ENCODE data around the gene RNF182. TPM values are rescaled to one million over a fixed set of nuclear protein-coding genes. Genes with fewer than 3 reads are reported as not detected.

Gene RNF182
- total and polyA plus RNA-seq, 10 of the 15 experiments (the other 5 are each of a cell fraction or from before 2014, with no cell fraction given): not detected

- Histone ChIP-seq H3K4me1 (ENCODE audit: control insufficient read depth, insufficient read depth, low read length) (no peaks in the 10 kb centered on the region), H3K36me3 (ENCODE audit: control insufficient read depth in 2 of 2, insufficient read depth in 2 of 2, low read length in 1 of 2) (no peaks in the 10 kb centered on the region), H3K27ac (ENCODE audit: control insufficient read depth, insufficient read depth) (no peak overlapping the region), H3K4me2 (ENCODE audit: control insufficient read depth, insufficient read depth) (no peak overlapping the region), H3K4me3 (no peak overlapping the region), H3K9ac (ENCODE audit: control insufficient read depth, insufficient read depth, low read length) (no peak overlapping the region), H4K20me1 (ENCODE audit: control insufficient read depth, insufficient read depth) (no peaks in the 10 kb centered on the region), H2AFZ (ENCODE audit: control insufficient read depth, low read depth, low read length) (no peak overlapping the region), H3K27me3 (replicated peaks in 1 of 2; ENCODE audit: control insufficient read depth in 2 of 2, insufficient read depth in 2 of 2, low read length in 1 of 2) (no peaks in the 10 kb centered on the region), H3K9me3 (replicated peaks; ENCODE audit: control insufficient read depth, insufficient read depth, low read length) (no peaks in the 10 kb centered on the region; the same call in 2 of the 3 replicates), H3K79me2 (ENCODE audit: control insufficient read depth, insufficient read depth, low read length) (no peaks in the 10 kb centered on the region)
- DNase-seq (ENCODE audit: low read depth, low spot score) (no peak), ATAC-seq (no peak), FAIRE-seq (no peak)
- ChIA-PET RAD21 (ENCODE audit: unreplicated experiment) (no interaction called here), SMC1A (ENCODE audit: uncharacterized antibody, unreplicated experiment) (interaction anchor here (0.6 to 1.4 kb wide), 3 partner anchors 10 to 886 kb away, joined by 3 to 4 read pairs (median 3); no protein-coding TSS in a partner anchor), POLR2A (no interaction called here), CTCF (interaction anchor here (0.8 to 1.3 kb wide), 2 partner anchors 9 to 90 kb away, joined by 5 read pairs; no protein-coding TSS in a partner anchor)
- intact Hi-C loops (cut with micrococcal nuclease; ENCODE audit: unreplicated experiment): no loop called here
- WGBS (ENCODE audit: insufficient coverage, insufficient replicate concordance, low lambda C conversion rate, missing lambda C conversion rate): 36% methylated on average over 3 of the region's 3 CpGs
- BruUV-seq (replicated peaks): no TSS peak
- in situ Hi-C loops (cut with MboI): no loop called here
- no peak for TF ChIP-seq CHD2 (IDR thresholded peaks at IDR 0.05; ENCODE audit: borderline replicate concordance, low read depth, low read length)
- no peak for TF ChIP-seq HSF1 (IDR thresholded peaks at IDR 0.05; ENCODE audit: low read depth, low read length)
- no peak for TF ChIP-seq NFYA (IDR thresholded peaks at IDR 0.05; ENCODE audit: borderline replicate concordance, low read depth, low read length)
- TF ChIP-seq ZNF592 (IDR thresholded peaks at IDR 0.05): no peak
- TF ChIP-seq BCL3 (IDR thresholded peaks at IDR 0.05; ENCODE audit: borderline replicate concordance, insufficient read depth, low read depth, low read length, poor library complexity, severe bottlenecking): no peak
- TF ChIP-seq CBX3 (IDR thresholded peaks at IDR 0.05; ENCODE audit: borderline replicate concordance, low read depth): no peak
- TF ChIP-seq CBFB (IDR thresholded peaks at IDR 0.05; ENCODE audit: low read depth): no peak
- TF ChIP-seq E2F4 (IDR thresholded peaks at IDR 0.05; ENCODE audit: low read depth, low read length): no peak
- no peak for TF ChIP-seq EED (IDR thresholded peaks at IDR 0.05; ENCODE audit: low read depth)
- no peak for TF ChIP-seq MTA2 (IDR thresholded peaks at IDR 0.05; ENCODE audit: low read depth)
- TF ChIP-seq POLR2AphosphoS2 (IDR thresholded peaks at IDR 0.05; ENCODE audit: low read depth, low read length): no peak
- no peak for TF ChIP-seq ZZZ3 (IDR thresholded peaks at IDR 0.05; ENCODE audit: control insufficient read depth, insufficient read length, low read depth)
- no peak for TF ChIP-seq STAT1 (conservative IDR thresholded peaks at IDR 0.05)
Observed at GRCh38 chr6:13998356-13998755, 73.6 kb downstream of the RNF182 start.
